Measurements from ENCODE around the gene SLC22A25. TPM values are rescaled to one million over a fixed set of nuclear protein-coding genes. Genes with fewer than 3 reads are reported as not detected.

Gene SLC22A25
- total RNA-seq: not detected in 2 replicates

GRCh38 chr11:63243533-63243932, at the start of gene SLC22A25:
TSS of gene SLC22A25 (minus strand) at chr11:63243599. CDS start at chr11:63229652, 13,947 bp downstream.

Other genes starting within 250 kb of the SLC22A25 start
- gene SLC22A8, start 227.8 kb downstream of the SLC22A25 start, total RNA-seq: not detected in 2 replicates
- gene SLC22A24, start 99.4 kb downstream of the SLC22A25 start, total RNA-seq: not detected in 2 replicates
- not detected in 2 replicates for gene SLC22A9, start 126.2 kb upstream of the SLC22A25 start, total RNA-seq
- not detected in 2 replicates for gene PLAAT5, start 247.6 kb upstream of the SLC22A25 start, total RNA-seq